Suppressor macrophage (primary cell): ENCODE data around the gene VPS9D1.
A peak's percentile ranks its signal among the peaks of the same experiment; 100 is the strongest.
"Not testable (repeated sequence)": the region's sequence is repeated elsewhere in the genome, so short reads cannot be mapped to it uniquely, and the experiment has no call there.

Experiments
- DNase-seq, 4 experiments: peaks; one replicate each; pipeline ENCODE4 v3.0.0-alpha.2; 2020 to 2022

Gene VPS9D1

DNA sequence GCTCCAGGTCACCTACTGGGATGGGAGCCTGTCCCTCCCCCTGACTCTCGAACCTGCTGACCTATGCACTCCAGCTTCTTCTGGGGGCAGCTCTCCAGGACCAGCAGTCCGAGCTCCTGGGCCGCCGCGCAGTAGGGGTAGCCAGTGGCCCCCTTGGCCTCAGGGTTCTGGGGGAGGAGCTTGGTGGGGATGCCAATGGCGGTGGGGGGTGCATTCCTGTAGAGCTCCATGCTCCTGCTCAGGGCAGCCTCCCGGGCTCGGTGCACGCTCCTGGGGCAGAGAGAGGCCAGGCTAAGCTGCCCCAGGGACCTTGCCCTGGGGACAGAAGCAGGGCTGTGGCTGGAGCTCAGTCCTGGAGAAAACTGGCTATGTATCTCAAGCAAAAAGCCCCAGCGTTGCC lies 11.5 kb downstream of the VPS9D1 start:
- no peak for DNase-seq

DNA sequence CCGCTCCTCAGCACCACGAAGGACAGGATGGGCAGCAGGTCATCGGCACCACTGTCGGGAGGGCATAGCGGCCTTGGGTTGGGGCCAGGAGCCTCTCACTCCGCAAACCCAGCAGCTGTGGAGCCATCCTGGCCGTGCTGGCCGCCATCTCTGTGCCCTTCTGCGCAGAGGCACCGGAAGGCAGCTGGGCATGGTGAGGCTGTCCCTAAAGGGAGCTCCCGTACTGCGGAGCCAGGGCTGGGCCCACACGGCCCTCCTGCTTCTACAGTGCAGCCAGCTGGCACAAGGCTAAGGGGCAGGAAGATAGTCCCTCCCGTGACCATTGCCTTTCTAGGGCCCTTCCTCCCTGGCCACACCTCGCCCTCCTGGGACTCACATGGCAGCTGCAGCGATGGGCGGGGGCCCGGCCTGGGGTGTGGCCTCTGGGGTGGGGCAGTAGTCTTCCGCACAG lies 12.2 kb downstream of the VPS9D1 start:
- DNase-seq: no peak

DNA sequence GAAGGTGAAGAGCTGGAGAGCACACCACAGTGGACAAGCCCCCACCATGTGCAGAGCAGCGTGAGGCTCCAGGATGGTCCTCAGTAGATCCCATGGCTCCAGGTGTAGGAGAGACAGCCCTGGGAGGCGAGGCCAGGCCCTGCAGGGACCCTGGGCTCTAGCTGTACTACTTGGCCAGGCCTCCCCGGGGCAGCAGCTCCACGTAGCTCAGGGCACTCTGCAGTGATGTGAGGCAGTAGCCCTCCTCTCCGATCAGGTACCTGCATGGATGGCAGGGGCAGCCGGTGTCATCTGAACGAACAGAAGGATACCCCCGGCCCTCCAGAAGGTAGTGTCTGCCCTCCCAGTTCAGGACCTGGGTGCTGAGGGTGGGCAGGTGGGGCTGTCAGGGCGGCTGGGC lies 13.0 kb downstream of the VPS9D1 start:
- no peak for DNase-seq

DNA sequence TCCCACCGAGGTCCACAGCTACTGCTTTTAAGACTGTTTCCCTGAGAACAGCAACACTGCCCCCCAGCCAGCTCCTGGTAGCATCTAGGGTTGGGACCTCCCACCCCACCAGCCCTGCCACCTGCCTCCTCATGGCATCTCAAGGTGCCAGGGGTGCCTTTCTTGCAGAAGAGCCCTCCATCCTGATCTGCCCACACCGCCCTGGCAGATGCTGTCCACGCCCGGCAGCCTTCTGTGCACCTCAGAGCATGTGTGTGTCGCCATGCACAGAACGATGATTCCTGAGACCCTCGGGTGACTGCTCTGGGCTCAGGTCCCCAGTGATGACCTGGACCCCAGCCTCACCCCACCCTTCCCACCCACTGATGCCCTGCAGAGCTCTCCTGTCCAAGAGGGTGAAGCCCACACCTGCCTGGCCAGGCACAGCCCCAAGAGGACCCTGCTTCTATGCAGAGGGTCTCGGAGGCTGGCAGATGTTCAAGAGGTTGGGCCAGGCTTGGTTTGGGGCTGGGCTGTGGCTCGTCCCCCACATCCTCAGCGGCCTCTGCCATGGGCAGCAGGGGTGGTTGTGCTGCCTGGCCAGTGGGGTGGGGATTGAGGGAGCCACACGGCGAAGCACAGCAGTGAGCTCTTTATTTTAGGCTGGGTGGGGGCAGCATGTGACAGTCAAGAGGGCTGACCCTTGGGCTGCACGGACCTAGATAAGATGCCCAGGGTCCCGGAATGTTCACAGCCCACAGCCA lies 14.0 kb downstream of the VPS9D1 start:
- no peak for DNase-seq

DNA sequence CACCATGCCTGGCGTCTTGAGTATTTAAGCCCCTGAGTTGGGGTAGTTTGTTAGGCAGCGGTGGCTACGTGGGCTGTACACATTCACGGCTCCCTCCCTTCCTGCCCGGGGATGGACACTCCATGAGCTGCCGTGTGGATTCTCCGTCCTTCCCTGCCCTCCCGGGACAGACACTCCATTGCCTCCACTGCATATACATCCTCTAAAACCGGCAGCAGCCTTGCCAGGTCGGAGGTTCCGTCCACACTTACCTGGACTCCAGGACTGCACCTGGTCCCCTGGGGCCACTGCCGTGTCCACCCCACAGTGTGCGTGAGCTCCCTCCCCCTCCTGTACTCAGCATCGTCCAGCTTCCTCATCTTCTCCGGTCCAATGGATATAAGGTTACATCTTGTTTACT lies 15.7 kb downstream of the VPS9D1 start:
- DNase-seq: no peak

DNA sequence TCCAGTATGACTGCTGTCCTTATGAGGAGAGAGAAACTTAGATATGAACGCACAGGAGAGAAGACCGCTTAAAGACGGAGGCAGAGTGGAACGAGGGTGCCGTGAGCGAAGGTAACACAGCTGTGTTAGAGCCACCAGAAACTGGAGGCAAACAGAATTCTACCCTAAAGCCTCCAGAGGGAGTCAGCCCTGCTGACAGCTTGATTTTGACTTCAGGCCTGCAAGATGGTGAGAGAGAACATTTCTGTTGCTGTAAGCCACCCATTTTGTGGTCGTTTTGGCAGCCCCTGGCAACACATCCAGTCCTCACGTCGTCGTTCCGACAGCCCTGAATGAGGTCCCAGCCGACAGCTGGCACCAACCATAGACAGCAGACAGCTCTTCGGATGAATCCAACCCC lies 16.4 kb downstream of the VPS9D1 start:
- DNase-seq: peak in 1 of 4 experiments; percentile 3

DNA sequence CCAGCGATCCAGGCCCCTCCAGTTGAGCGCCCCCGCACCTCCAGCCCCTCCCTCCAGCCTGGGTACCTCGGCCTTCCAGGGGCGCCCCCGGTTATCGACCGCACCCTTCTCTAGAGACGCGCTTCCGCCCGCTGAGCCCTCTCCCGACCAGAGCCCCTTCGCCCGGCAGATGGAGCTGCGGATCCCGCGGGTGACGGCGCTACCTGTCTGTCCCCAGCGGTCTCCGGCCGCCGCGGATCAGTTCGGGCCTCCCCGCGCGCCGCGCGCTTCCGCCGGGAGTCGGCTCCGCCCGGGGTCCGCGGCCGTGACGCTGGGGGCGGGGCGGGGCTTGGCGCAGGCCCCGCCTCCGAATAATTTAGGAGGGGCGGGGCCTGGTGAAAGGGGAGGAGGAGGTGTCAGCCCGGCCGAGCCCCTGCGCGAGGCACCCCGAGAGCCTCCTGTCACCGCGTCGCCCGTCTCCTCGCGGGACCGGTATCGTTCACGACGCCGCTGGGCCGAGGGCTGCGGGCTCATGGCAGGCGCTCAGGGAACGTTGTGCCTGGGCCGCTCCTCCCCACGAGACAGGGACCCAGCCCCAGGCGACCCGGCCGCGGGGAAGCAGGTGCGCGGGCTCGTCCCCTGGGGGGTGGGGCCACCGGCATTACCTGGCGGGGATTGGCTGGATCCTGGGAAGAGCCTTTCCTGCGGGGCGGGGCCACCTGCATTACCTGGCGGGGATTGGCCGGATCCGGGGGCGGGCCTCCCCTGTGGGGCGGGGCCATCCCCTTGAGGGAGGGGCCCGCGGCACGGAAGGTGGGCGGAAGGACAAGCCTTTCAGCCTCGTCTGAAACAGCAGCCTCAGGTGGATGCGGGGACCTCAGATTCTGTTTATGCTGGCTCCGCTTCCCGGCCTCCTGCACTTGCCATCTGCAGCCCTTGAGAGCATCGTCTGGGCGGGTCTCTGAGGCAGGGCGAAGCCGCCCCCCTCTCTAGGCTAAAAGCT lies 19.0 kb downstream of the VPS9D1 start, which contains the start of gene SPATA2L:
Gene SPATA2L, minus strand, starts transcription at position 281 of the 982 bp plus-strand sequence. CDS start 473 bp downstream, outside the sequence.
- DNase-seq: peak; percentile 93 to 97 (median 96)

DNA sequence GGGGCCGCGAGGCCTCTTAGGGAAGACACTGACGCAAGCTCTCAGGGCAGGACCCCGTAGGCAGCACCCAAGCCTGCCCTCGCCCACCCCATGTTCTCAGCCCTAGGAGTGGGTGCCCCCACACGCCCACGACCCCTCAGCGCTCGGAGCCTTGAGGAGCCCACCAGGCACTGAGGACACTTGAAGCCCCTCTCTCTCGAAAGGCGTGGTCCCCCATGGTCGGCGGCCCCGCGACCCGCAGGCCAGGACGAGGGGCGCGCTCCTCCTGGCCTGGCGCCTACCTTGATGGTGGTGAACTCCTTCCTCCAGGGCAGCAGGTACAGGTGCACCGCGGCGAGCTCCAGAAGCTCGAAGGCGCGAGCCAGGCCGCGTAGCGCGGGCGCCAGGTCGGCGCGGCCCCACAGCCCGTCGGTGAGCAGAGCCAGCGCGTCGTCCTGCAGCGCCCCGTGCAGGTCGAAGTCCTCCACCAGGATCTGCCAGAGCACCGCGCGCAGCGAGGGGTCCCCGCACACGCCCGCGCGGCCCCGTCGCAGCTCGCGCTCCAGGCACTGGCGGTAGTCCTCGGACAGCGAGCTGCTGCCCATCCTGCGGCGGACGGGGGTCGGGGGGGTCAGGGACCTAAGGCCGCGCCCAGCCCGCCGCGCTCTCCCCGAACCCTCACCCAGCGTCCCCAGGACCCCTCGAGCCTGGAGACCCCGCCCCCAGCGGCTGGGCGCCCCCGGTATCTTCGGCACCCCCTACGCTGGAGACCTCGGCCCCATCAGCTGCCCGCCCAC lies 19.9 kb downstream of the VPS9D1 start:
- DNase-seq: peak in 3 of 4 experiments; percentile 45 to 70 (median 47)

DNA sequence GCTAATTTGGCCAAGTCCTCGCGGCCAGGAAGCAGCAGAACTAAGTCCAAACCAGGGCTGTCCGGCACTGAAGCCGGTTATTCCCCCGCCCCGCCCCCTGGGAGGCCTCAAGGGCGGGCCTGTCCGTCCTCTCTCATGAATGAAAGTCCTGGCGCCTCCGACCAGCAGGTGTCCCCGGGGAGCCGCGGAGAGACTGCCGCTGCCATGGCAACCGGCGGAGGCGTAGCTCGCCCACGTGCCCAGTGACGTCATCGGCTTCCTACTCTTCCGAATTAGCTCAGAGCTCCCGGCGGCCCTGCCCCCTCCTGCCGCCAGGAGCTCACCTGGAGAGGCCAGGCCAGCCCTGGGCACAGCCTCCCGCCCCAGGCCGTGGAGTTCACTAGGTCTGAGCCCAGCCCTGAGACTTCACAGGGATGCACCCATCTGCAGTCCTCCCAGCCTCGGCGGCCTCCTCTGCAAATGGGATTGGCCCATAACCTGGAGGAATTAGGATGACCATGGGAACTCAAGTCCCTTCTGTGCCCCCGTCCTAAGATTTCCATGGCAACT lies 20.5 kb downstream of the VPS9D1 start:
- DNase-seq: peak; percentile 99 to 100 (median 100)

DNA sequence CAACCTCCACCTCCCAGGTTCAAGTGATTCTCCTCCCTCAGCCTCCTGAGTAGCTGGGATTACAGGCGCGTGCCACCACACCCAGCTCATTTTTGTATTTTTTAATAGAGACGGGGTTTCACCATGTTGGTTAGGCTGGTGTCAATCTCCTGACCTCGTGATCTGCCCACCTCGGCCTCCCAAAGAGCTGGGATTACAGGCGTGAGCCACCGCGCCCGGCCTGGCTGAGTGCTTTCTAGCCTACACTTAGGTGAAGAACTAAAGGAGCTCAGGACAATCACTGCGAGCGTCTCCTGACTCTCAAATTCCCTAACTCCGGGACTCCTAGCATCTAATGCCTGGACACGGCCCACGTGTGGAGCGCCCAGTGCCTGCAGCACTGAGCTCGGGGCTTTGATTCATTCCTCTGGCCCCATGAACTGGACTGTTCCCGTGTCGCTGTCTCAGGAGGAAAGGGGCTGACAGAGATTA lies 21.0 kb downstream of the VPS9D1 start:
- not testable (repeated sequence) for DNase-seq

DNA sequence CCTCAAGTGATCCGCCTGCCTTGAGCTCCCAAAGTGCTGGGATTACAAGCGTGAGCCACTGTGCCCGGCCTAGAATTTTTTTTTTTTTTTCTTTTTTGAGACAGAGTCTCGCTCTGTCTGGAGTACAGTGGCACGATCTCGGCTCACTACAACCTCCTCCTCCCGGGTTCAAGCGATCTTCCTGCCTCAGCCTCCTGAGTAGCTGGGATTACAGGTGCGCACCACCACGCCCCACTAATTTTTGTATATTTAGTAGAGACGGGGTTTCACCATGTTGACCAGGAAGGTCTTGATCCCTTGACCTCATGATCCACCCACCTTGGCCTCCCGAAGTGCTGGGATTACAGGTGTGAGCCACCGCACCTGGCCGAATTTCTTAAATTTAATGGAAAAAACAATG lies 22.0 kb downstream of the VPS9D1 start:
- not testable (repeated sequence) for DNase-seq

DNA sequence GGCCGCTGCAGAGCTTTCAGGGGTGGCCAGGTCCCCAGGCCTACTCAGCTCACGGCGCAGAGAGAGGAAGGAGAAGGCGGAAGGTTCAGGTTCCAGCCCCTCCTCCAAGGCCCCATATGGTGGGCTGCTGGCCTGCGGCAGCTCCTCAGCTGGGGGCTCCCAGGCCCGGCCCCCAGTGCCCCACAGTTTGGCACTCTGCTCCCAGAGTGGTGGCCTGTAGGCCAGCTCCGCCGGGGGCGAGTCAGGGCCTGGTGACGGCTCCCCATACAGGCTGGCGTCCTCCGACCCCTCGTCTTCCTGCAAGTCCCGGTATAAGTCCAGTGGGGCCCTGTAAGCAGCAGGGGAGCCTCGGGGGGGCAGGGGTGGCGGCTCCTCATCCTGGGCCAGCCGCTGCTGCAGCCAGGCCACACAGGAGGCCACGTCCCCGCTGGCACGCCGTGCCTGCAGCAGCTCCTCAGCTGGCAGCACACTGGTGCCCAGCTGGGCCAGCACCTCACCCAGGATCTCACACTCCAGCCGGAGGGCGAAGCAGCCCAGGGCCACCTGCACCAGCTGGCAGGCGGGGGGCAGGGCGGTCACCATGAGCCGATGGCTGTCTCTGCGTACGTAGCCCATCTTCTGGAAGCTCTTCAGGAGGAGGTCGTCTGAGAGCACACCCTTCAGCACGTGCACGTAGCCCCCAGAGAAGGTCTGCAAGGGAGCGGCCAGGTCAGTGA lies 22.9 kb downstream of the VPS9D1 start:
- DNase-seq: peak in 1 of 4 experiments; percentile 1

DNA sequence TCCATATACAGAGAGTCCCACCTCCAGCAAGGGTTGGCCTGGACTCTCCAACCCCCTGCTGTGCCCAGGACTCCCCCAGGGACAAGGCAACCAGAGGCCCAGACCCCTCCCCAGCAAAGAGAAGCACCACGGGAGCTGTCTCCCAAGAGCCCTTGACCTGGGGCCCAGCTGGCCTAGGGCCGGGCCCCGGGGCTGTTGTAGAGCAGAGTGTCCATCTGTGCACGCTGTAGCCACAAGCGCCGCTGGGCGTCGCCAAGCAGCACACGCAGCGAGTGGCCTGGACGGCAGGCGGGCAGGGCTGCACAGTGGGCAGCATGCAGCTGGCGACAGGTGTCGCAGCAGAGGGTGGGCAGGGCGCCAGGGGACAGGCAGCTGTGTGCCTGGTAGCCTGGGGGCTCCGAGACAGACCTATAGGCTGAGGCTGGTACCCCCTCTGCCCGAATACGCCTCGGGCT lies 23.5 kb downstream of the VPS9D1 start:
- DNase-seq: peak in 1 of 4 experiments; percentile 2

DNA sequence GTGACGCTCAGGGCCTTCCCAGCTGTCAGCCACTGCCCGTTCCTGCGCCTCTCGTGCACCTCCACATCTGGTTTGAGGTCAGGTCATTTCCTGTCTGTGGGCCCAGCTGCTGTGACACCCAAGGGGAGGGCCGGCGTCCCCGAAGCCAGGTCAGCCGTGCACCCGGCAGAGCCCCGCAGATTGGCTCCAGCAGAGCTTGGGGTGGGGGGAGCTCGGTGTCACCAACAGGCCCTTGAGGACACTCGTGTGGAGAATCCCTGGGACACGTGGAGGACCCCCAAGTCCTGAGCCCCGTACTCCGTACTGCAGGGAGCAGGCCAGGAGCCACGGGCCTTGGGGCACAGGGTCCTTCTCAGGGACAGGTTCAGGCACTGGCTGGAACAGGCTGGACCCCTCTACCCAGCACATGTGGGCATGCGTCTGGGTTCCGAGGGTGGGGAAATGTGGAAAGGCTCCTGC lies 24.0 kb downstream of the VPS9D1 start:
- peak in 1 of 4 experiments; percentile 2 for DNase-seq

DNA sequence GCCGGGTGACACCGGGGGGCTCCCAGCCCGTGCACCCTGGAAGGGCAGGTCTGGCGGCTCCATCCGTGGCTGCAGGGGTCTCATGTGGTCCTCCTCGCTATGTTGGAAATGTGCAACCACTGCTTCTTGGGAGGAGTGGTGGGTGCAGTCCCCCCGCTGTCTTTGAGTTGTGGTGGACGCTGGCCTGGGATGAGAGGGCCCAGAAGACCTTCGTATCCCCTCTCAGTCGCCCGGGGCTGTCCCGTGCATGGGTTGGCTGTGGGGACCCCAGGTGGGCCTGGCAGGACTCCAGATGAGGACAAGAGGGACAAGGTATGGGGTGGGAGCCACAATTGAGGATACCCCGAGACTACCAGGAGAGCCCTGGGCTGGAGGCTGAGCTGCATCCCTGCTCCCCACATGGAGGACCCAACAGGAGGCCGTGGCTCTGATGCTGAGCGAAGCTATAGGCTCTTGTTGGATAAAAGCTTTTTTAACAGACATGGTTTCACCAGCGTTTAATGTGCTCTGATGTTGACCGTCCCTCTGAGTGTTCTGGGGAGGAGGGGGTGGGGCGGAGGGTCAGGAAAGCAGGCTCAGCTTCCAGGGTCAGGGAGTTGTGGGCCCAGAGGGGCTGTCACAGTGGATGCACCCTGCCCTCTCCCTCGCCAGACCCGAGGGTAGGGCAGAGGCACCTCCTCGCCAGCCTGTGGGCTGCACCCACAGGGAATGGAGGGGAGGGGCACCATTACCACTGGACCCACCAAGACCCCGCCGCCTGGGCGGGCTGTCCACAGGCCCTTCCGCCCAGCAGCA lies 24.6 kb downstream of the VPS9D1 start:
- no peak for DNase-seq

DNA sequence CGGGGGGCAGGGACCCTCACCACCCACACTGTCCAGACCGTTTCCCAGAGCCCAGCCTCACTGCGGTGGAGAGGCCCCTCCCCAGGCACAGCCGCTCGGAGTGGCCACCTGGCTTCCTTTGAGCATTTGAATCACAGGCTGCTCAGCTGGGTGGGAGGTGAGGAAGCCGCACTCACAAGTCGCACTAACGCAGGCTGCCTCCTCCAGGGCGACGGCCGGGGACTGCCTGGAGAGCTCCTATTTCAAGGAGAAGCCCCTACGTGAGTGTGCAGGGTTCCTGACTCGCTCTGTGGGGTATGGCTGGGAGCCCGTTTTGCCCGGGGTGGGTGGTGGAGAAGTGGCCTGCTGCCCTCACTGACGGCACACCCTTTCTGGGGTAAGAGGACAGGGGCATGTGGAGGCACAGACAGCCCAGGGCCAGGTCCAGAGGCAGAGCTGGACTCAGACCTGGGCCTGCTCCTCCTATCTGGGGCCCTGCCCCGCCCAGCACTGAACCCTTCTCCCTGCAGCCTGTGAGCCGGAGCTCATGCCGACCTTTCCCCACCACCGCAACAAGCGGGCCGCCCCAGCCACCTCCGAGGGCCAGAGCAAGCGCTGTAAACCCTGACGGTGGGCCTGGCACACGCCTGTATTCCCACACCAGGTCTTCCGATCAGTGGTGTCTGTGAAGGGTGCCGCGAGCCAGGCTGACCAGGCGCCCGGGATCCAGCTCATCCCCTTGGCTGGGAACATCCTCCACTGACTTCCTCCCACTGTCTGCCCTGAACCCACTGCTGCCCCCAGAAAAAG lies 25.4 kb downstream of the VPS9D1 start:
- peak in 1 of 4 experiments; percentile 2 for DNase-seq

DNA sequence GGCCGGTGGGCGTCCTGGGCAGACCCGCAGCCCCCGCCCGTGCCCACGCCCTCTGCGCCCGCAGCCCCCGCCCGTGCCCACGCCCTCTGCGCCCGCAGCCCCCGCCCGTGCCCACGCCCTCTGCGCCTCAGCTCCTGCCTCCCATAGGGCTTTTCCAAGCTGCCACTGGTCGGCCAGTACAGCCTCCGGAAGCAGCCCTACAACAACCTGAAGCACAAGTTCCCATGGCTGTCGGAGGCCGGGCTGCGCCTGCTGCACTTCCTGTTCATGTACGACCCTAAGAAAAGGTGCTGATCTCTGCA lies 26.0 kb downstream of the VPS9D1 start:
- not testable (repeated sequence) for DNase-seq

DNA sequence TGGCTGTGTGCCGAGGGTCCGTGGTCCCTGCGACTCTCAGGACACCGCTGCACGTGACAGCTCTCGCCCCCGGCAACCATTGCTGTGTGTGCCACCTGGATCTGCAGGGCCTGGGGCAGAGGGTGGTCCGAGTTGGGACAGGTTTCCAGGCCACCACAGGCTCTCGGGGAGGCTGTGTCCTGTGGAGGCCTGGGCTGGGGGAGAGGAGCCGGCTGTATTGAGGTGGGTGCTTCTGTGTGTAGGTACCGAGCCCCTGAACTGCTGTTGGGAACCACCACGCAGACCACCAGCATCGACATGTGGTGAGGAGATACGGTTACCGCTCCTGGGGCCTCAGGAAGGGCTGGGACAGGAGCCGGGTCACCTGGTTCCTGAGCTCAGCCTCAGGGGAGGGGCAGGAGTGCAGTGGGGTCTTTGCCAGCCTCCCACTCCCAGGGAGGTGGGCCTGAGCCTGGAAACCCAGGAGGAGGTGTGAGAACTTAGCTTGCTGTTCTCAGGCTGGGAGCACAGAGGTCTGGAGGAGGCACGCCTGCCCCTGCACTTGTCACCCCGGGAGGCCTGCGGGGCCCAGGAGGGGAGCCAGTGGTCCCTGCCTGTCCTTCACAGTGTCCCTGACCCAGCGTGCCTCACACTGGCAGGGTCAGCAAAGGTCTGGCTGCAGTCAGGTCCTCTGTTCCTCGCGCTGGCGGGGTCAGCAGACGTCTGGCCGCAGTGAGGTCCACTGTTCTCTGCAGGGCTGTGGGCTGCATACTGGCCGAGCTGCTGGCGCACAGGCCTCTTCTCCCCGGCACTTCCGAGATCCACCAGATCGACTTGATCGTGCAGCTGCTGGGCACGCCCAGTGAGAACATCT lies 26.5 kb downstream of the VPS9D1 start:
- DNase-seq: peak in 1 of 4 experiments; percentile 4
